Measurements from ENCODE around the gene PPP2R2C. TPM values are rescaled to one million over a fixed set of nuclear protein-coding genes. Genes with fewer than 3 reads are reported as not detected.

The PPP2R2C gene
- total and polyA plus RNA-seq, 9 of the 15 experiments (the other 6 are each of a cell fraction or from before 2014, with no cell fraction given): 0.04 to 0.06 TPM; not detected in 7

DNA sequence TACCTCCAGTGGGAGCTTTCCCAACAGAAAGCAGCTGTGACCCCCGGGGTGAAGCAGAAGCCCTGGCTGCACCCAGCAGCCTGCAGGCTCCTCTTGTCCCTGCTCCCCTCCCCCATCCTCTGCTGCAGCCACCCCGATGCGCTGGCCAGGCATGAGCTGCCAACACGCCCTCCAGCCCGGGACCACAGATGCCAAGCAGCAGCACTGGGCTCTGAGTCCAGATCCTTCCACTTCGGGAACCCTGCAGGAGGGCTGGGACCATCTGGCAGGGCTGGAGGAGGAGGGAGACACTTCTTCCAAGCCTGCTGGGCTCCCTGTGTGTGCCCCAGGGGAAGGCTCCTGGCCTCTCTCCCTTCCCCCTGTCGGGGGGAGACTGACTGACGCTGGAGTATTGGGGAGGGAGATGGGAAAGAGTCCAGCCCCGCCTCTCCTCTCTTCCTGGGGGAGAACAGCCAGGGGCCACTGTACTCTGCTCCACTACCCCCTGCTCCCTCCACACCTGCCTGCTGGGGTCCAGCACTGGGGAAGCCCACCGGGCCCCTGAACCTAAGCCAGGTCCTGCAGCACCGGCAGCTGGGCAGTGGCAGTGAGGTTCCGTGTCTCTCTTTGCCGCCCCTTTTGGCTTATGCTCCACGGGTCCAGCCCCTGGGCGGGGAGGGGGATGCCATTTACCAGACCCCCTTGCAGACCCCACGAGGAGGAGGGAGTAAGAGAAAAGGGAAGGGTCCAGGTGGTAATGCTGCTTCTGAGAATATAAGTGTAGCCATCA lies 55.7 kb downstream of the PPP2R2C start:
- Histone ChIP-seq H3K9me3 (replicated peaks; ENCODE audit: control insufficient read depth, insufficient read depth, low read depth, low read length) (no peaks in the 10 kb centered on the region), H2AFZ (ENCODE audit: low read depth, low read length) (no peak overlapping the region), H3K4me1 (replicated peaks in 1 of 2; ENCODE audit: control insufficient read depth in 2 of 2, insufficient read depth in 2 of 2, low read length in 2 of 2) (peaks cover 0 to 4% of the 10 kb centered on the region in 2 experiments; a peak in 3 of 5 replicates), H3K27ac (ENCODE audit: extremely low read depth, low read depth, low read length) (no peak overlapping the region), H3K4me3 (no peak overlapping the region), H3K9me1 (ENCODE audit: control insufficient read depth, insufficient read depth, low read length) (no peaks in the 10 kb centered on the region), H3K27me3 (ENCODE audit: control insufficient read depth in 2 of 2, insufficient read depth in 2 of 2, low read length in 2 of 2) (peaks cover 3 to 23% of the 10 kb centered on the region in 2 experiments; a peak in 3 of 5 replicates), H3K4me2 (ENCODE audit: insufficient read depth, low read length) (no peak overlapping the region), H3K36me3 (ENCODE audit: control insufficient read depth, insufficient read depth, low read length) (no peaks in the 10 kb centered on the region), H3K9ac (ENCODE audit: insufficient read depth in 1 of 2, low read depth in 2 of 2, low read length in 2 of 2) (no peak overlapping the region; a peak in 1 of 4 replicates), H4K20me1 (replicated peaks; ENCODE audit: control insufficient read depth, insufficient read depth, low read length) (no peaks in the 10 kb centered on the region; the same call in 1 of the 2 replicates), H3K79me2 (ENCODE audit: control insufficient read depth, insufficient read depth, low read length) (no peaks in the 10 kb centered on the region)
- no peak for FAIRE-seq
- TF ChIP-seq THRAP3 (IDR thresholded peaks at IDR 0.05; ENCODE audit: borderline replicate concordance): no peak
- no peak for TF ChIP-seq CHCHD3 (CRISPR knock-in tag; IDR thresholded peaks at IDR 0.05)
- 0% methylated on average over 12 of the region's 16 CpGs for WGBS (ENCODE audit: insufficient coverage, low coverage, missing lambda C conversion rate)
- no peak for DNase-seq (ENCODE audit: extremely low read depth in 1 of 4, low spot score in 3 of 4)
- CTCF ChIA-PET (ENCODE audit: low intra/inter-chr PET ratio): no interaction called here
- BruUV-seq (replicated peaks): no TSS peak
- in situ Hi-C loops (cut with MboI) (no loop called here), intact Hi-C loops (cut with micrococcal nuclease) (no loop called here)
- ATAC-seq: no peak
- POLR2A ChIA-PET: interaction anchor here (0.7 kb wide), 1 partner anchor 157 kb away, joined by 4 read pairs; no protein-coding TSS in a partner anchor

DNA sequence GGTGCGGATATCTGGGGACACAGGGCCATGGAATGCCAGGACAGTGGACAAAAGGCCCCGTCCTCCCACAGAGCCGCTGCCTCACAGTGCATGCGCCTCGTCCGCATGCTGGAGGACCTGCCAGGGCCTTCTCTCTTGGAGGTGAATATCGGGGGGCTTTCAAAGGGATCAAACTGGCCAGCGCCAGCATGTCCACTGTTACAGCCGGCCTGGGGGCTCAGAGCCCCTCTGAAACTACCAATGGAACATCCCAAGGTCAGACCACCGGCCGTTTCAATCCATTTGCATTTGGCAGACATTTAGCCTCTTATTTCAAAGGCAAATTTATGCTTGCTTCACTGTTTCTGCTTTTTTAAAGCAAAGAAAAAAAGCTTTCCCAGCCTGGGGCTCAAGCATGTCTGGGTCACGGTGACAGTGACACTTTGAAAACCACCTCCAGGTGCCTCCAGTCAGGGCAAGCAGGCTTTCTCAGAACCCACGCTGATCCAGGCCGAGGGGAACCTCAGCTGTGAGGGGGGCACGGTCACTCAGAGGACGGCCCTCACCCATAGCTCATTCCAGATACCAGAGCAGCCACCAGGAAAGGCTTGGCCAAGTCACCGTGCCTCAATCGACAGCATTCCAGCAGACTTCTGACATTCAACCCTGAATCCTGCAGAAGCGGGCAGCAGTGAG lies 57.2 kb downstream of the PPP2R2C start:
- no peaks in the 10 kb centered on the region for H3K9me1 ChIP-seq (ENCODE audit: control insufficient read depth, insufficient read depth, low read length)
- in situ Hi-C loops (cut with MboI): no loop called here
- H3K79me2 ChIP-seq (ENCODE audit: control insufficient read depth, insufficient read depth, low read length): no peaks in the 10 kb centered on the region
- H3K27me3 ChIP-seq (ENCODE audit: control insufficient read depth in 2 of 2, insufficient read depth in 2 of 2, low read length in 2 of 2): peaks cover 3 to 23% of the 10 kb centered on the region in 2 experiments; a peak in 3 of 5 replicates
- FAIRE-seq (no peak), ATAC-seq (no peak), DNase-seq (ENCODE audit: extremely low read depth in 1 of 4, low spot score in 3 of 4) (no peak)
- BruUV-seq (replicated peaks): no TSS peak
- intact Hi-C loops (cut with micrococcal nuclease): no loop called here
- no peak overlapping the region for H2AFZ ChIP-seq (ENCODE audit: low read depth, low read length)
- H3K4me3 ChIP-seq: no peak overlapping the region
- no peaks in the 10 kb centered on the region for H3K36me3 ChIP-seq (ENCODE audit: control insufficient read depth, insufficient read depth, low read length)
- no peak overlapping the region for H3K9ac ChIP-seq (ENCODE audit: insufficient read depth in 1 of 2, low read depth in 2 of 2, low read length in 2 of 2)
- POLR2A ChIA-PET: interaction anchor here (0.5 to 0.7 kb wide), 3 partner anchors 70 to 1493 kb away, joined by 3 read pairs; no protein-coding TSS in a partner anchor
- H3K4me2 ChIP-seq (ENCODE audit: insufficient read depth, low read length): no peak overlapping the region
- no peaks in the 10 kb centered on the region; the same call in 1 of the 2 replicates for H4K20me1 ChIP-seq (replicated peaks; ENCODE audit: control insufficient read depth, insufficient read depth, low read length)
- no peak overlapping the region for H3K27ac ChIP-seq (ENCODE audit: extremely low read depth, low read depth, low read length)
- CTCF ChIA-PET (ENCODE audit: low intra/inter-chr PET ratio): no interaction called here
- WGBS (ENCODE audit: insufficient coverage, low coverage, missing lambda C conversion rate): 2% methylated on average over 18 of the region's 19 CpGs
- no peaks in the 10 kb centered on the region for H3K9me3 ChIP-seq (replicated peaks; ENCODE audit: control insufficient read depth, insufficient read depth, low read depth, low read length)
- no peaks in the 10 kb centered on the region; a peak in 2 of 5 replicates for H3K4me1 ChIP-seq (replicated peaks in 1 of 2; ENCODE audit: control insufficient read depth in 2 of 2, insufficient read depth in 2 of 2, low read length in 2 of 2)
- TF ChIP-seq MEF2A (IDR thresholded peaks at IDR 0.05; ENCODE audit: control insufficient read depth, low read depth, low read length) (no peak), STAG1 (CRISPR knock-in tag; IDR thresholded peaks at IDR 0.05; ENCODE audit: borderline replicate concordance) (no peak), PHF21A (IDR thresholded peaks at IDR 0.05; ENCODE audit: borderline replicate concordance, low read depth) (no peak), YY1 (IDR thresholded peaks at IDR 0.05; ENCODE audit: borderline replicate concordance in 1 of 3, control insufficient read depth in 1 of 3, extremely low read depth in 1 of 3, insufficient read depth in 3 of 3, insufficient read length in 1 of 3, insufficient replicate concordance in 2 of 3, low read depth in 1 of 3, low read length in 2 of 3) (no peak), HNRNPL (IDR thresholded peaks at IDR 0.05; ENCODE audit: low read depth, low read length) (no peak), POLR2G (IDR thresholded peaks at IDR 0.05; ENCODE audit: low read depth, low read length) (no peak), SP2 (IDR thresholded peaks at IDR 0.05; ENCODE audit: extremely low read depth, low read depth, low read length, poor library complexity, severe bottlenecking) (no peak)
- TF ChIP-seq, protein P1, sequence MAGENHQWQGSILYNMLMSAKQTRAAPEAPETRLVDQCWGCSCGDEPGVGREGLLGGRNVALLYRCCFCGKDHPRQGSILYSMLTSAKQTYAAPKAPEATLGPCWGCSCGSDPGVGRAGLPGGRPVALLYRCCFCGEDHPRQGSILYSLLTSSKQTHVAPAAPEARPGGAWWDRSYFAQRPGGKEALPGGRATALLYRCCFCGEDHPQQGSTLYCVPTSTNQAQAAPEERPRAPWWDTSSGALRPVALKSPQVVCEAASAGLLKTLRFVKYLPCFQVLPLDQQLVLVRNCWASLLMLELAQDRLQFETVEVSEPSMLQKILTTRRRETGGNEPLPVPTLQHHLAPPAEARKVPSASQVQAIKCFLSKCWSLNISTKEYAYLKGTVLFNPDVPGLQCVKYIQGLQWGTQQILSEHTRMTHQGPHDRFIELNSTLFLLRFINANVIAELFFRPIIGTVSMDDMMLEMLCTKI (IDR thresholded peaks at IDR 0.05; ENCODE audit: partially characterized antibody): no peak
